Gastrocnemius medialis (tissue), 4 donors: ENCODE data around the gene PDE10A. TPM values are rescaled to one million over a fixed set of nuclear protein-coding genes. Genes with fewer than 3 reads are reported as not detected.

Experiments used
- ATAC-seq, 2 donors: fragments of 150-250 bp; one replicate each; pipeline ENCODE4 v1.9.1; 2016
- DNase-seq, 2 donors: peaks; one replicate each; pipeline ENCODE4 v3.0.0-alpha.2; 2019
- H3K27ac ChIP-seq, 4 donors: fragments of 200-600 bp; sonication (generic); 1 replicate in 1 of 4; 2 replicates in 3 of 4; pipeline ENCODE4 v1.5.1; 2016 to 2018; ENCODE audit warnings: mild to moderate bottlenecking in 2 of 4, moderate library complexity in 1 of 4
- H3K27me3 ChIP-seq, 3 donors: fragments of 200-600 bp; sonication (generic) in 2 of 3; 1 replicate in 1 of 3; 2 replicates in 2 of 3; pipeline versions ENCODE4 v1.5.1 to v1.6.0; 2016 to 2019; ENCODE audit warnings: mild to moderate bottlenecking in 1 of 3, moderate library complexity in 1 of 3
- H3K36me3 ChIP-seq, 2 donors: fragments of 200-600 bp; sonication (generic) in 1 of 2; one replicate each; pipeline ENCODE4 v1.5.1; 2017 to 2018
- H3K4me1 ChIP-seq, 2 donors: fragments of 200-600 bp; sonication (generic) in 1 of 2; one replicate each; pipeline ENCODE4 v1.5.1; 2016 to 2017; ENCODE audit warnings: mild to moderate bottlenecking in 2 of 2
- H3K4me3 ChIP-seq, 4 donors: fragments of 200-600 bp; sonication (generic) in 3 of 4; 1 replicate in 1 of 4; 2 replicates in 3 of 4; pipeline ENCODE4 v1.5.1; 2016 to 2019; ENCODE audit warnings: mild to moderate bottlenecking in 2 of 4
- H3K9me3 ChIP-seq, 3 donors: fragments of 200-600 bp; sonication (generic) in 2 of 3; 1 replicate in 1 of 3; 2 replicates in 2 of 3; pipeline ENCODE4 v1.5.1; 2016 to 2019
- POLR2A ChIP-seq, 2 donors: fragments of 450-650 bp; IDR thresholded peaks; one replicate each; pipeline ENCODE4 v1.6.1; 2017; ENCODE audit warnings: antibody characterized with exemption in 2 of 2, mild to moderate bottlenecking in 2 of 2, moderate library complexity in 2 of 2
- in situ Hi-C, 4 donors: fragments of 200-750 bp; cut with MboI; loops; one replicate each; pipeline versions ENCODE4 v1.15.0 to v1.8.0; 2017; ENCODE audit warnings: low sequenced_read_pairs in 4 of 4
- intact Hi-C: fragments of 100-400 bp; cut with DNase I; formaldehyde crosslinking; loops from one replicate; pipeline ENCODE4 v1.15.1; 2023; ENCODE audit warnings: low total_unique reads
- total RNA-seq, 4 donors: library from RNA; depleted of rRNA; stranded (reverse); fragments of >200 nt; gene quantifications; one replicate each; pipeline versions ENCODE4 v1.1.0 to v1.2.3, GENCODE V29; 2016
- TF ChIP-seq, protein P1 (sequence below), 5 experiments: fragments of 450-650 bp in 3 of 5; fragments of 200-600 bp in 2 of 5; sonication (generic) in 2 of 5; IDR thresholded peaks in 4 of 5; conservative IDR thresholded peaks in 1 of 5; 1 replicate in 4 of 5; 2 replicates in 1 of 5; pipeline ENCODE4 v1.5.1; 2016 to 2019; ENCODE audit warnings: antibody characterized with exemption in 5 of 5, mild to moderate bottlenecking in 3 of 5, moderate library complexity in 3 of 5

The PDE10A gene
- total RNA-seq, 4 donors from 2014 or later = 0.24 to 1.5 (median 1.2) TPM

DNA sequence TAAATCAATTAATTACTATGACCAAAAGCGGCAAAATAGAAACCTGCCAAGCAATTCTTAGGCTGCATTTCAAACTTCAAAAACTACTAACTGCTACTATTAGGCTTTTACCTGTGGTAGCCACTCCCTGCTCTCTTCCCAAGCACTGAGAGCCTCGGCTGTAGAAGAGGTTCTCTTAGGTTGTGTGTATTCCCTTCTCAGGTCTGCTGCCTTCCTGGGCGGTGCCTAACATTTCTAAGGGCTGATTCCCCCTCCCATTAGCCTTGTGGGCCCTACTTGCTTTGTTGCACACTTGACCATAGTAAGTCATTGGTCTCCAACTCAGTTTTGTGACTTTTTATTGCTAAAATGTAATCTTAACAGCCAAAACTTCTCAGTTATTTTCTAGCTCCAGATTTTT is 207.6 kb downstream of the PDE10A start:
- no peaks in the 10 kb centered on the region for H3K4me1 ChIP-seq
- H3K36me3 ChIP-seq = no peaks in the 10 kb centered on the region
- no peaks in the 10 kb centered on the region for H3K27me3 ChIP-seq
- in situ Hi-C loops = no loop called here
- no peaks in the 10 kb centered on the region for H3K9me3 ChIP-seq
- no peak for TF ChIP-seq POLR2A (IDR thresholded peaks at IDR 0.05)
- TF ChIP-seq, protein P1, sequence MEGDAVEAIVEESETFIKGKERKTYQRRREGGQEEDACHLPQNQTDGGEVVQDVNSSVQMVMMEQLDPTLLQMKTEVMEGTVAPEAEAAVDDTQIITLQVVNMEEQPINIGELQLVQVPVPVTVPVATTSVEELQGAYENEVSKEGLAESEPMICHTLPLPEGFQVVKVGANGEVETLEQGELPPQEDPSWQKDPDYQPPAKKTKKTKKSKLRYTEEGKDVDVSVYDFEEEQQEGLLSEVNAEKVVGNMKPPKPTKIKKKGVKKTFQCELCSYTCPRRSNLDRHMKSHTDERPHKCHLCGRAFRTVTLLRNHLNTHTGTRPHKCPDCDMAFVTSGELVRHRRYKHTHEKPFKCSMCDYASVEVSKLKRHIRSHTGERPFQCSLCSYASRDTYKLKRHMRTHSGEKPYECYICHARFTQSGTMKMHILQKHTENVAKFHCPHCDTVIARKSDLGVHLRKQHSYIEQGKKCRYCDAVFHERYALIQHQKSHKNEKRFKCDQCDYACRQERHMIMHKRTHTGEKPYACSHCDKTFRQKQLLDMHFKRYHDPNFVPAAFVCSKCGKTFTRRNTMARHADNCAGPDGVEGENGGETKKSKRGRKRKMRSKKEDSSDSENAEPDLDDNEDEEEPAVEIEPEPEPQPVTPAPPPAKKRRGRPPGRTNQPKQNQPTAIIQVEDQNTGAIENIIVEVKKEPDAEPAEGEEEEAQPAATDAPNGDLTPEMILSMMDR (IDR thresholded peaks at IDR 0.05 in 4 of 5, conservative IDR thresholded peaks at IDR 0.05 in 1 of 5) = no peak
- H3K27ac ChIP-seq = no peak overlapping the region
- DNase-seq = no peak
- intact Hi-C loops = no loop called here
- no peak overlapping the region for H3K4me3 ChIP-seq
- ATAC-seq = no peak

DNA sequence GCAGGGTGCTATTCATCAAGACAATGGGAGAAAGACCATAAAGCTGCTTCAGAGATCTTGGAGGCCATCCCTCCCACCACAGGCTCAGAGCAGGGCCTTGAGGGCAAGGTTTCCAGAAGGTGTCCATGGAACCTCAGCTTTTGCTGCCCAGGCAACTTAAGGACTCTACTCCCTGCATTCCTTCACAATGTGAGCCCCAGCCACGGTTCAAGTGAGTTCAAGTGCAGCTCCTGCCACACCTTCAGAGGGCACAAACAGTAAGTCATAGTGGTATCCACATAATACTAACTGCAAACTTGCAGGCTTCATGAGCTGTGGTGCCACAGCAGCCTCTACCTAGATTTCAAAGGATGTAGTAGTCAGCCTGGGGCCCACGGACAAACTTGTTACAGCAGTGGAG is 209.6 kb downstream of the PDE10A start:
- Histone ChIP-seq H3K27ac (no peak overlapping the region), H3K27me3 (no peaks in the 10 kb centered on the region), H3K9me3 (no peaks in the 10 kb centered on the region), H3K4me3 (no peak overlapping the region), H3K4me1 (no peaks in the 10 kb centered on the region), H3K36me3 (no peaks in the 10 kb centered on the region)
- in situ Hi-C loops (no loop called here), intact Hi-C loops (no loop called here)
- no peak for DNase-seq
- ATAC-seq = no peak
- TF ChIP-seq, protein P1 (IDR thresholded peaks at IDR 0.05 in 4 of 5, conservative IDR thresholded peaks at IDR 0.05 in 1 of 5) = no peak
- no peak for TF ChIP-seq POLR2A (IDR thresholded peaks at IDR 0.05)

DNA sequence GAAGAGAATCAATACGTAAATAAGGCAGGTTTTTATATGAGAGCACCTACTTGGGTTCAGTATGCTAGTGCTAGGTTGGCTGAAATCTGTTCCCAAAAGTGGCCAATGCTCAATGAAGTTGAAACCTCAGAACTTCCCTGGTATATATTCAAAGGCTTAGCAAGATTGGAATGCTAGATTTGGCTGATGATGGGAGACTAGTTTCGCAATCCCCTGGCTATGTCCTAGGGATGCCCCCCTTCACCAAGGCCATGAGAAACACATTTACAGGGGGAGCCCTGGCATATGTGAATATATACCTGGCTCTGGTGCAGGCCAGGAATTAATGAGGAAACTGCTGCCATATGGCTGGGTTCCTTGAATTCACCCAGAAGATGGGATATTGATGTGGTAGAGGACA is 211.2 kb downstream of the PDE10A start:
- Histone ChIP-seq H3K27me3 (no peaks in the 10 kb centered on the region), H3K27ac (no peak overlapping the region), H3K4me3 (no peak overlapping the region), H3K36me3 (no peaks in the 10 kb centered on the region), H3K9me3 (no peaks in the 10 kb centered on the region), H3K4me1 (no peaks in the 10 kb centered on the region)
- no peak for DNase-seq
- intact Hi-C loops (no loop called here), in situ Hi-C loops (no loop called here)
- ATAC-seq = no peak
- TF ChIP-seq, protein P1 (IDR thresholded peaks at IDR 0.05 in 4 of 5, conservative IDR thresholded peaks at IDR 0.05 in 1 of 5) = no peak
- no peak for TF ChIP-seq POLR2A (IDR thresholded peaks at IDR 0.05)

DNA sequence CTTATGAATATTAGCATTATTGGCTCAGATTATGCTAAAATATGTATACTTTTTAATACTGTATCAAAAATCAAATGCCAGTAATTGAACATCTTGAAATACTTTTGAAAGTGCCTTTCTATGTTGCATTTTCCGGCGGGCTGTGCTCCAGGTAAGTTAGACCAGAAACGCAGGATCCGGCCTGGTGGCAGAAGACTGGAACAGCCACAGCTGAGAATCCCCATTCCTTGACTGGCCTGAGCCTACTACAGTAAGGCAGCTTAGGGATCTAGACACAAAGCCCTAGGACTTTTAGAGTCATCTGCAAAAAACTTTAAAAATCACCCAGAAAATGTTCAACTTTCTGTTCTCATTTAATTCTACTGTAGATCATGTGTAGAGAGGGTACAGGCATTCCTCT is 214.8 kb downstream of the PDE10A start:
- no peak for DNase-seq
- no peak for ATAC-seq
- Histone ChIP-seq H3K27me3 (no peaks in the 10 kb centered on the region), H3K4me1 (no peaks in the 10 kb centered on the region), H3K9me3 (no peaks in the 10 kb centered on the region), H3K36me3 (no peaks in the 10 kb centered on the region), H3K27ac (no peak overlapping the region), H3K4me3 (no peak overlapping the region)
- TF ChIP-seq, protein P1 (IDR thresholded peaks at IDR 0.05 in 4 of 5, conservative IDR thresholded peaks at IDR 0.05 in 1 of 5) = no peak
- TF ChIP-seq POLR2A (IDR thresholded peaks at IDR 0.05) = no peak
- intact Hi-C loops = no loop called here
- in situ Hi-C loops = loop anchor here in 3 of 4 donors (25.0 kb wide), 3 partner anchors 389 to 664 kb away; no protein-coding TSS in a partner anchor

DNA sequence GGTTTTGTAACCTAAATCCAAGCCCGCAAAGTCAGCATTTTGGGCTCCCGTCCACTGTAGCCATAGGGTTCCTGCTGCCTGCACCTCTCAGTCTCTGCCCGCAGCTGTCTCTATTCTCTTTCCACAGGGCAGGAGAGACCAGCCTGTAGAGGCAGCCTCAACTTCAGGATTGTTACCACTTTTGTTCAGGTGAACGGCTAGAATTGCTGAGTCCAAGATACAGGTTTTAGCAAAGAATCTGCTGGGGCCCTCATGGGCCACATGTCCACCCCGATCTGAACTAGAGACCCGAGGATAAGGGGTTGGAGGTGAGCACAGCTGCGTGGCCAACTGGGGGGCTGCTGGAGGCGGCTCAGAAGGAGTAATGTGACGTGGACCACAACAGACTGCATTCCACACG is 215.9 kb downstream of the PDE10A start:
- Histone ChIP-seq H3K4me1 (no peaks in the 10 kb centered on the region), H3K27ac (no peak overlapping the region), H3K4me3 (no peak overlapping the region), H3K27me3 (no peaks in the 10 kb centered on the region), H3K9me3 (no peaks in the 10 kb centered on the region), H3K36me3 (no peaks in the 10 kb centered on the region)
- DNase-seq (no peak), ATAC-seq (no peak)
- in situ Hi-C loops = loop anchor here in 3 of 4 donors (25.0 kb wide), 3 partner anchors 390 to 665 kb away; no protein-coding TSS in a partner anchor
- TF ChIP-seq POLR2A (IDR thresholded peaks at IDR 0.05) = no peak
- TF ChIP-seq, protein P1 (IDR thresholded peaks at IDR 0.05 in 4 of 5, conservative IDR thresholded peaks at IDR 0.05 in 1 of 5) = no peak
- intact Hi-C loops = no loop called here
